ENCODE measurements around the gene CFAP251.

CFAP251 gene

DNA sequence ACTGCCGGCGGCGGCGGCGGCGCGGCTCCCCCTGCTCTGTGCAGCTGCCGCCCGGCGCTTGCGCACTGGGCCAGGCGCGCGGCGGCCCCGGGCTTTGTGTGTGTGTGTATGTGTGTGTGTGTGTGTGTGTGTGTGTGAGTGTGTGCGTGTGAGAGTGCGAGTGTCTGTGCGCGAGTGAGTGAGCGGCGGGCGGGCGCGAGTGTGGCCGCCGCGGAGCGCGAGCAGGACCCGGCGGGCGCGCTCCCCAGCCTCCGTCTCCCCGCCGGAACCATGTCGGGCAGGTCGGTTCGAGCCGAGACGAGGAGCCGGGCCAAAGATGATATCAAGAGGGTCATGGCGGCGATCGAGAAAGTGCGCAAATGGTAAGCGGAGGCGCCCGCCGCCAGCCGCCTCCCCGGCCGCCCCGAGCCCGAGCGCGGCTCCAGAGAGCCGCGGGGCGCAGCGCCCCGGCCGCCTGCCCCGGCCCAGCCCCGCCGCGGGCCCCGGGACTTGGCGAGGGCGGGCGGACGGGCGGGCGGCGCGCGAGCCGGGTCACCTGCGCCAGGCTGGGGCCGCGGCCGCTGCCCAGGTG is 103.5 kb downstream of the CFAP251 start, which contains the start of gene BCL7A (continued):
- peak; percentile 83 for TF ChIP-seq ZNF335 (tag by site-specific recombination; conservative IDR thresholded peaks at IDR 0.05)
- peak; percentile 44 for TF ChIP-seq KLF1 (tag by site-specific recombination; IDR thresholded peaks at IDR 0.05)
- TF ChIP-seq, protein P1, sequence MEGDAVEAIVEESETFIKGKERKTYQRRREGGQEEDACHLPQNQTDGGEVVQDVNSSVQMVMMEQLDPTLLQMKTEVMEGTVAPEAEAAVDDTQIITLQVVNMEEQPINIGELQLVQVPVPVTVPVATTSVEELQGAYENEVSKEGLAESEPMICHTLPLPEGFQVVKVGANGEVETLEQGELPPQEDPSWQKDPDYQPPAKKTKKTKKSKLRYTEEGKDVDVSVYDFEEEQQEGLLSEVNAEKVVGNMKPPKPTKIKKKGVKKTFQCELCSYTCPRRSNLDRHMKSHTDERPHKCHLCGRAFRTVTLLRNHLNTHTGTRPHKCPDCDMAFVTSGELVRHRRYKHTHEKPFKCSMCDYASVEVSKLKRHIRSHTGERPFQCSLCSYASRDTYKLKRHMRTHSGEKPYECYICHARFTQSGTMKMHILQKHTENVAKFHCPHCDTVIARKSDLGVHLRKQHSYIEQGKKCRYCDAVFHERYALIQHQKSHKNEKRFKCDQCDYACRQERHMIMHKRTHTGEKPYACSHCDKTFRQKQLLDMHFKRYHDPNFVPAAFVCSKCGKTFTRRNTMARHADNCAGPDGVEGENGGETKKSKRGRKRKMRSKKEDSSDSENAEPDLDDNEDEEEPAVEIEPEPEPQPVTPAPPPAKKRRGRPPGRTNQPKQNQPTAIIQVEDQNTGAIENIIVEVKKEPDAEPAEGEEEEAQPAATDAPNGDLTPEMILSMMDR (tag by site-specific recombination; IDR thresholded peaks at IDR 0.05) = no peak; the same call in 1 of the 2 replicates
- TF ChIP-seq PBX3 (CRISPR knock-in tag; IDR thresholded peaks at IDR 0.05) = no peak
- TF ChIP-seq PRDM1 (tag by site-specific recombination; IDR thresholded peaks at IDR 0.05) = peak; percentile 96
- TF ChIP-seq ZNF23 (tag by site-specific recombination; IDR thresholded peaks at IDR 0.05; ENCODE audit: borderline replicate concordance) = no peak; the same call in 1 of the 2 replicates
- TF ChIP-seq, protein P2, sequence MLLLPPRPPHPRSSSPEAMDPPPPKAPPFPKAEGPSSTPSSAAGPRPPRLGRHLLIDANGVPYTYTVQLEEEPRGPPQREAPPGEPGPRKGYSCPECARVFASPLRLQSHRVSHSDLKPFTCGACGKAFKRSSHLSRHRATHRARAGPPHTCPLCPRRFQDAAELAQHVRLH (tag by site-specific recombination; IDR thresholded peaks at IDR 0.05) = no peak
- no peak for TF ChIP-seq PRDM2 (tag by site-specific recombination; IDR thresholded peaks at IDR 0.05; ENCODE audit: borderline replicate concordance)
- TF ChIP-seq ZNF555 (tag by site-specific recombination; conservative IDR thresholded peaks at IDR 0.05) = no peak
- no peak for TF ChIP-seq ZNF518A (tag by site-specific recombination; conservative IDR thresholded peaks at IDR 0.05; ENCODE audit: low read depth)
- peak; percentile 85 for TF ChIP-seq ZBTB20 (tag by site-specific recombination; IDR thresholded peaks at IDR 0.05)
- TF ChIP-seq ZNF148 (tag by site-specific recombination; IDR thresholded peaks at IDR 0.05; ENCODE audit: borderline replicate concordance) = peak; percentile 70; the same call in 1 of the 2 replicates
- TF ChIP-seq ZNF404 (tag by site-specific recombination; IDR thresholded peaks at IDR 0.05) = no peak
- no peak for TF ChIP-seq ZNF221 (tag by site-specific recombination; IDR thresholded peaks at IDR 0.05; ENCODE audit: borderline replicate concordance)
- TF ChIP-seq EGR2 (tag by site-specific recombination; IDR thresholded peaks at IDR 0.05; ENCODE audit: low read depth) = no peak
- peak; percentile 90; the same call in 1 of the 2 replicates for TF ChIP-seq ZNF391 (tag by site-specific recombination; IDR thresholded peaks at IDR 0.05; ENCODE audit: borderline replicate concordance, low read depth)
- TF ChIP-seq, protein P3, sequence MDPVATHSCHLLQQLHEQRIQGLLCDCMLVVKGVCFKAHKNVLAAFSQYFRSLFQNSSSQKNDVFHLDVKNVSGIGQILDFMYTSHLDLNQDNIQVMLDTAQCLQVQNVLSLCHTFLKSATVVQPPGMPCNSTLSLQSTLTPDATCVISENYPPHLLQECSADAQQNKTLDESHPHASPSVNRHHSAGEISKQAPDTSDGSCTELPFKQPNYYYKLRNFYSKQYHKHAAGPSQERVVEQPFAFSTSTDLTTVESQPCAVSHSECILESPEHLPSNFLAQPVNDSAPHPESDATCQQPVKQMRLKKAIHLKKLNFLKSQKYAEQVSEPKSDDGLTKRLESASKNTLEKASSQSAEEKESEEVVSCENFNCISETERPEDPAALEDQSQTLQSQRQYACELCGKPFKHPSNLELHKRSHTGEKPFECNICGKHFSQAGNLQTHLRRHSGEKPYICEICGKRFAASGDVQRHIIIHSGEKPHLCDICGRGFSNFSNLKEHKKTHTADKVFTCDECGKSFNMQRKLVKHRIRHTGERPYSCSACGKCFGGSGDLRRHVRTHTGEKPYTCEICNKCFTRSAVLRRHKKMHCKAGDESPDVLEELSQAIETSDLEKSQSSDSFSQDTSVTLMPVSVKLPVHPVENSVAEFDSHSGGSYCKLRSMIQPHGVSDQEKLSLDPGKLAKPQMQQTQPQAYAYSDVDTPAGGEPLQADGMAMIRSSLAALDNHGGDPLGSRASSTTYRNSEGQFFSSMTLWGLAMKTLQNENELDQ (tag by site-specific recombination; IDR thresholded peaks at IDR 0.05; ENCODE audit: low read depth) = no peak
- TF ChIP-seq ZFP3 (tag by site-specific recombination; IDR thresholded peaks at IDR 0.05; ENCODE audit: low read depth) = no peak
- peak; percentile 73 for TF ChIP-seq ZFHX2 (tag by site-specific recombination; conservative IDR thresholded peaks at IDR 0.05)
